Common myeloid progenitor, CD34-positive (primary cell): ENCODE measurements around the gene PACS1.

ENCODE experiments used
- CTCF ChIA-PET: fragments of 350-600 bp; sonication (Branson Sonifier 250); formaldehyde crosslinking; loops from one replicate; lab custom pipeline; 2021; ENCODE audit warnings: antibody characterized with exemption; lab: Charles Lee
- POLR2A ChIA-PET: fragments of 350-600 bp; sonication (Branson Sonifier 250); formaldehyde crosslinking; loops from one replicate; lab custom pipeline; 2021; ENCODE audit warnings: antibody characterized with exemption; lab: Charles Lee
- DNase-seq, 3 donors: peaks; one replicate each; pipeline versions ENCODE4 v3.0.0 to v3.0.0-alpha.2; 2013
- H3K27ac ChIP-seq, 2 experiments: 1 replicate in 1 of 2; 2 replicates in 1 of 2; pipeline ENCODE4 v1.7.0; 2013; ENCODE audit warnings: inconsistent platforms in 2 of 2, low read length in 2 of 2, mild to moderate bottlenecking in 2 of 2, low read depth in 1 of 2, moderate library complexity in 1 of 2; ENCODE audit not compliant: severe bottlenecking in 2 of 2, insufficient read depth in 1 of 2, poor library complexity in 1 of 2
- H3K27me3 ChIP-seq, 5 experiments: replicated peaks in 2 of 5; 1 replicate in 3 of 5; 2 replicates in 2 of 5; pipeline versions ENCODE4 v1.6.1 to v1.7.0; 2013; ENCODE audit warnings: low read length in 4 of 5, mild to moderate bottlenecking in 2 of 5, moderate library complexity in 2 of 5, inconsistent platforms in 1 of 5; ENCODE audit not compliant: insufficient read depth in 5 of 5, control insufficient read depth in 4 of 5
- H3K36me3 ChIP-seq, 4 experiments: 1 replicate in 2 of 4; 2 replicates in 2 of 4; pipeline versions ENCODE4 v1.6.1 to v1.7.0; 2013; ENCODE audit warnings: low read length in 3 of 4, control low read depth in 1 of 4, mild to moderate bottlenecking in 1 of 4; ENCODE audit not compliant: control insufficient read depth in 4 of 4, insufficient read depth in 4 of 4
- H3K4me1 ChIP-seq, 4 experiments: 1 replicate in 3 of 4; 2 replicates in 1 of 4; pipeline versions ENCODE4 v1.6.1 to v1.7.1; 2013; ENCODE audit warnings: low read length in 3 of 4, mild to moderate bottlenecking in 3 of 4, control low read depth in 1 of 4, inconsistent platforms in 1 of 4, moderate library complexity in 1 of 4; ENCODE audit not compliant: control insufficient read depth in 4 of 4, insufficient read depth in 4 of 4; ENCODE audit errors: control extremely low read depth in 1 of 4
- H3K4me3 ChIP-seq, 7 experiments: 1 replicate in 4 of 7; 2 replicates in 3 of 7; pipeline versions ENCODE4 v1.5.1 to v1.7.0; 2013; ENCODE audit warnings: mild to moderate bottlenecking in 7 of 7, low read length in 6 of 7, moderate library complexity in 6 of 7, inconsistent platforms in 2 of 7, low read depth in 2 of 7, control low read depth in 1 of 7; ENCODE audit not compliant: insufficient read depth in 4 of 7, control insufficient read depth in 1 of 7; ENCODE audit errors: extremely low read depth in 1 of 7
- H3K9me3 ChIP-seq, 5 experiments: 1 replicate in 4 of 5; 2 replicates in 1 of 5; pipeline versions ENCODE4 v1.6.1 to v1.7.1; 2013; ENCODE audit warnings: low read length in 4 of 5, mild to moderate bottlenecking in 2 of 5, inconsistent platforms in 1 of 5, low read depth in 1 of 5, moderate library complexity in 1 of 5; ENCODE audit not compliant: control insufficient read depth in 4 of 5, insufficient read depth in 2 of 5; ENCODE audit errors: control extremely low read depth in 1 of 5
- WGBS: methylation state at CpG from one replicate; pipeline ENCODE4 v1.1.5; 2013; ENCODE audit not compliant: insufficient coverage; 5-methylcytosine and 5-hydroxymethylcytosine counted together

Gene PACS1

DNA sequence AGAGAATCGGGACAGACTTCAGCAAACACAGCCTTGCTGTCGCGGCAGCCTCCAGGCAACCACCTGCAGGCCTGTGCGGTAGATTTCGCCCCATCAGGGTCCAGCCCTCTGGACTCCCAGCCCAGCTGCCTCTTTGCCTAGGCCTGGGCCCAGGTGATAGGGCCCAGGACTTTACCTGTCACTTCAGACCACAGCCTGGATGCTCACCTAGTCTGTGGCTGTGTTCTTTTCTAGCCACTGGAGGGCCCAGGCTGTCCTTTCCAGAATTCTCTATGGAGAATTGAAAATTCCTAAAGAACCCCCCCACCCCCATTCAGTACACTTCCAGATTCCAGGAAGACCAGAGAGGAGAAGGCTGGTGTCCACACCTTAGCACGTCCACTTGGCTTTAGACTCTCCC, 167.8 kb downstream of the PACS1 start:
- no peaks in the 10 kb centered on the region for H3K9me3 ChIP-seq
- ChIA-PET CTCF (interaction anchor here (1.0 to 2.0 kb wide), 3 partner anchors 13 to 21 kb away, joined by 3 to 5 read pairs (median 5); no protein-coding TSS in a partner anchor), POLR2A (no interaction called here)
- H3K27me3 ChIP-seq = no peaks in the 10 kb centered on the region
- H3K36me3 ChIP-seq = peaks cover 21 to 93% (median 57%) of the 10 kb centered on the region in 4 experiments
- WGBS = 96% methylated on average over 5 of the region's 6 CpGs
- H3K4me1 ChIP-seq = peaks cover 0 to 4% (median 0%) of the 10 kb centered on the region in 4 experiments
- H3K27ac ChIP-seq = no peak overlapping the region
- DNase-seq = no peak
- H3K4me3 ChIP-seq = no peak overlapping the region

DNA sequence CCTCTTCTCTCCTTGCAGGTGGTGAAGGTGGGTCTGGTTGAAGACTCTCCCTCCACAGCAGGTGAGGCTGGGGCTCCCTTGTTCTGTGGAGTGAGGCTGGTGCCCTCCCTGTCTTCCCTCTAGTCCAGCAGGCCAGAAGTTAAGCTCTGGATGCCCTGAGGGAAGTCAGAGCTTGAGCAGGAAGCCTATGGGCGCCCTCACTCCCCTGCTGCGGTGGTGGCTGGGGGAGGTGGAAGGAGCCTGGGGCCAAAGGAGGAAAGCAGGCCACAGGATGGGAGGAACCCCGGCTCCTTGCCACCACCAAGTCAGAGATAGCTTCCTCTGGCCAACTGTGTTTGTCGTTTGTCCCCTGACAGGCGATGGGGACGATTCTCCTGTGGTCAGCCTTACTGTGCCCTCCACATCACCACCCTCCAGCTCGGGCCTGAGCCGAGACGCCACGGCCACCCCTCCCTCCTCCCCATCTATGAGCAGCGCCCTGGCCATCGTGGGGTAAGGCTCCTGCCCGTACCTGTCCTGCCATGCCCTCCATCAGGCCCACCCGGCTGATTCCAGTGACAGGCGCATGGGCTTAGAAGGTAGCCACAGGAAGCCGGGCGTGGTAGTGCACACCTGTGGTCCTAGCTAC, 168.8 kb downstream of the PACS1 start:
- Histone ChIP-seq H3K27me3 (no peaks in the 10 kb centered on the region), H3K4me1 (peaks cover 0 to 4% (median 0%) of the 10 kb centered on the region in 4 experiments), H3K9me3 (no peaks in the 10 kb centered on the region), H3K36me3 (peaks cover 21 to 93% (median 53%) of the 10 kb centered on the region in 4 experiments), H3K27ac (no peak overlapping the region), H3K4me3 (no peak overlapping the region)
- ChIA-PET POLR2A (no interaction called here), CTCF (interaction anchor here (0.8 to 2.0 kb wide), 5 partner anchors 15 to 41 kb away, joined by 3 to 5 read pairs (median 3); no protein-coding TSS in a partner anchor)
- DNase-seq = no peak
- 90% methylated on average over 11 of the region's 17 CpGs for WGBS

DNA sequence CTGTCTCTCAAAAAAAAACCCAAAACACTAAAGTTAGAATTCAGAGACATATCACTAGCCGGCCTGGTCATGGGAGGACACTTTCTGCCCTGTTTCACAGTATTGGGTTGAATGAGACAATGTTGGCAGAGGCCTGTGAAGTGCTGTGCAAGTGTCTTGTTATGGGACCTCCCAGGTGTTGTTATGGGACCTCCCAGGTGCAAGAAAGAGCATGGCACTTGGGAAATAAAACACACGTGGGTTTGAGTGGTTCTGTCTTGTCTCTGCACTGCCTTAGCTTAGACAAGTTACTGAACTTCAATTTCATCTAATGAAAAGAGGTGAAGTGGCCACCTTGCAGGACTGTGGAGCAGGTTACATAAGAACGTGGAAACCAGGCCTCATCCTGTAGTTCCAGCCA, 169.4 kb downstream of the PACS1 start:
- CTCF ChIA-PET = interaction anchor here (1.2 kb wide), 2 partner anchors 19 to 41 kb away, joined by 3 to 4 read pairs; no protein-coding TSS in a partner anchor
- POLR2A ChIA-PET = no interaction called here
- H3K27ac ChIP-seq = no peak overlapping the region
- no peaks in the 10 kb centered on the region for H3K27me3 ChIP-seq
- H3K4me3 ChIP-seq = no peak overlapping the region
- H3K9me3 ChIP-seq = no peaks in the 10 kb centered on the region
- no peak for DNase-seq
- peaks cover 0 to 4% (median 0%) of the 10 kb centered on the region in 4 experiments for H3K4me1 ChIP-seq
- H3K36me3 ChIP-seq = peaks cover 22 to 89% (median 49%) of the 10 kb centered on the region in 4 experiments
- WGBS = 77% methylated on average over 3 of the region's 3 CpGs

DNA sequence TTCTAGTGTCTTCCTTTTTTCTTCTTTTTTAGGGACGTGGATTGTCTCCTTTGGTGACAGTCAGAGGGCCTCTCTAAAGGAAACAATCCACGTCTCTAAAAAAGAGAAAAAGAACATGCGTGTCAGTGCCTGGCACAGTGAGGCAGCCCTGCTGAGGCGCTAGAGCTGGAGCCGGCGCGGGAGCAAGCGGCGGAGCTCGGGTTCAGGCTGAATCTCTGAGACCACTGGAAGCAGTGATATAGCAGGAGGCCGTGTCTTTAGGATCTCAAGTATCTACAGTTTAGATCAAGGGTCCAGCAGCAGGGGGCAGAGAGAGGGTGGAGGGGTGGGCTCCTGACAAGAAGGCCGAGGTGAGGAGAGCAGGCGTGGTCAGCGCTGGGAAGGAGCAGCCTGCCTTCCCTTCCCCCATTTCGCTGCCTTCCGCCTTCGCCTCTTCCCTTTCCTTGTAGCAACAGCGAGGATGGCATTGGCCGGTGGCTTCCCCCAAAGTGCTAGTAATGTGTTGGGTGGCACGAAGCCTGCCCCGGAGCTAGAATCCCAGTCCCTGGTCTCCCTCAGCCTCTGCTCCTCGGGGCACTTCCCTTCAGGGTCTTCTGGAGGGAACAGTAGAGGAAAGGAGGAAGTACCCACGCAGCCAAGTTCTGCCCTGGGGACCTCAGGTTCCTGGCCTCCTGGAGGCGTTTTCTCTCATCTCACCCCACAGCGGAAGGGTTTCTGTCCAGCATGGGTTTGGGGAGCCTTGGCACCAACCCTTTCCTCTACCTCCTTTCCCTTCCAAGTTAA, 170.1 kb downstream of the PACS1 start:
- H3K4me1 ChIP-seq = peaks cover 0 to 4% (median 0%) of the 10 kb centered on the region in 4 experiments
- DNase-seq = no peak
- POLR2A ChIA-PET = no interaction called here

DNA sequence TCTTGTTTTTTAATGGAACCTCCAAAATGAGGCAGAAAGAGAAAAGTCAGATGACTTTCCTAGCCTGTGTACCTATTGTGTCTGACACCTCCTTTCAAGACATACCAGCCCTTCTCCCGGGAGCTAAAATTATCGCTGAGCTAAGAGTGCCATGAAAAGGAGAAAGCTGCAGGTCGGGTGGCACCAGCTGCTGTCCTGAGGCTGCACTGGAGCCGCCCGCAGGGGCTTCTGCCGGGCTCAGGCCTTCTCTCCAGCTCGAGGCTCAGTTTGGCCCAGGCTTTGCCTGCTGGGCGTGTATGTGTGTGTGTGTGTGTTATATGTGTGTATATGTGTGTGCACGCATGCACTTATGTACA, 170.7 kb downstream of the PACS1 start:
- ChIA-PET CTCF (interaction anchor here (0.9 to 1.7 kb wide), 6 partner anchors 11 to 61 kb away, joined by 3 to 6 read pairs (median 4); no protein-coding TSS in a partner anchor), POLR2A (no interaction called here)
- Histone ChIP-seq H3K9me3 (no peaks in the 10 kb centered on the region), H3K4me3 (no peak overlapping the region), H3K4me1 (peaks cover 0 to 4% (median 0%) of the 10 kb centered on the region in 4 experiments), H3K27ac (no peak overlapping the region), H3K36me3 (peaks cover 15 to 85% (median 46%) of the 10 kb centered on the region in 4 experiments), H3K27me3 (no peaks in the 10 kb centered on the region)
- WGBS = 100% methylated on average over 3 of the region's 9 CpGs
- DNase-seq = no peak

More for the DNA sequence above, 170.1 kb downstream of the PACS1 start:
- no peak overlapping the region for H3K4me3 ChIP-seq
- WGBS = 95% methylated on average over 19 of the region's 25 CpGs
- H3K36me3 ChIP-seq = peaks cover 17 to 89% (median 49%) of the 10 kb centered on the region in 4 experiments
- no peaks in the 10 kb centered on the region for H3K27me3 ChIP-seq
- no peaks in the 10 kb centered on the region for H3K9me3 ChIP-seq
- no peak overlapping the region for H3K27ac ChIP-seq
- CTCF ChIA-PET = interaction anchor here (0.9 to 1.7 kb wide), 7 partner anchors 11 to 62 kb away, joined by 3 to 6 read pairs (median 3); no protein-coding TSS in a partner anchor

DNA sequence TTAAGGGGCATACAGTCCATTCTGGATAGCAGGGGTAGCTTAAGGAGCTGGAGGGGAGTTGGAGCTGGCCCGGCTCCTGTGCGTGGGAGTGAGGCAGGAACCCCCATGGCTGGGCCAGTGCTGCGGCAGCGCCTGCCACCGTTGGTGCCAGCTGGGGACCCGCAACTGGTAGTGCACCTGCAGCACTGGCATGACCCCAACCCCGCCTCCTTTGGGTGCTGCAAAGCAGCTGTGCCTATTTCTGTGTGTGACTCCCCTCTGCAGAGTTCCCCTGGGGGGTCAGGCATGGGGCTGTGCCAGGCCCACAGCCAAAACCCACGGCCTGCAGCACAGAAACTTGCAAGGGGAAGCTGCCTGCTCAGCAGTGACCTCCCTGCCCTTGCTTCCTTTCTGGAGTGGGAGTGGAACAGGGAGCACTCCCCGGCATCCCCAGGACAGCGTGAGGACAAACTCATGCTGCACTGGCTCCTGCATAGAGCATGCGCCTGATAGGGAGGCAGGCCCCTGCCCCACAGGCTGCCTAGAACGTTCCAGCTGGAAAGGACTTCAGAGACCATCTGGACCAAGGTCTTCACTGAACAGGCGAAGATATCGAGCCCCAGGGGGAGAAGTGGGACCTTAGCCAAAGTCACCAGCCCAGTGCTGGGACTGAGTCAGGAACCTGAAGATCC, 172.2 kb downstream of the PACS1 start:
- Histone ChIP-seq H3K27me3 (no peaks in the 10 kb centered on the region), H3K4me1 (peaks cover 0 to 4% (median 0%) of the 10 kb centered on the region in 4 experiments), H3K4me3 (no peak overlapping the region), H3K27ac (no peak overlapping the region), H3K36me3 (peaks cover 15 to 85% (median 44%) of the 10 kb centered on the region in 4 experiments), H3K9me3 (no peaks in the 10 kb centered on the region)
- ChIA-PET CTCF (interaction anchor here (1.0 to 1.4 kb wide), 4 partner anchors 17 to 69 kb away, joined by 3 to 6 read pairs (median 4); no protein-coding TSS in a partner anchor), POLR2A (no interaction called here)
- DNase-seq = no peak
- 85% methylated on average over 14 of the region's 14 CpGs for WGBS
